GM21529 (cell line): ENCODE data around the gene ELOB.

Source experiments
- ATAC-seq: cut with Tn5 transposase; IDR thresholded peaks from one replicate; pipeline ENCODE4 v1.9.1; 2021; ENCODE audit not compliant: unreplicated experiment

Gene ELOB

GRCh38 chr16:2784358-2785100, 7.4 kb upstream of the ELOB start:
- no peak for ATAC-seq

GRCh38 chr16:2783581-2784357, 6.7 kb upstream of the ELOB start:
- no peak for ATAC-seq

GRCh38 chr16:2782583-2783351, 5.7 kb upstream of the ELOB start:
- no peak for ATAC-seq

- no peak for ATAC-seq
Measured at GRCh38 chr16:2779978-2780898, 3.2 kb upstream of the ELOB start.

GRCh38 chr16:2779151-2779920, 2.3 kb upstream of the ELOB start:
- no peak for ATAC-seq

- no peak for ATAC-seq
Measured at GRCh38 chr16:2778630-2778958, 1.5 kb upstream of the ELOB start.

- peak; percentile 11 for ATAC-seq
Measured at GRCh38 chr16:2777903-2778629, 986 bp upstream of the ELOB start.

GRCh38 chr16:2776500-2777139, 460 bp downstream of the ELOB start:
- ATAC-seq = peak; percentile 22

GRCh38 chr16:2775765-2776499, 1.1 kb downstream of the ELOB start:
- no peak for ATAC-seq

GRCh38 chr16:2775131-2775716, 1.9 kb downstream of the ELOB start:
- no peak for ATAC-seq

- ATAC-seq = no peak
Measured at GRCh38 chr16:2774161-2774891, 2.8 kb downstream of the ELOB start.

GRCh38 chr16:2773188-2773968, 3.7 kb downstream of the ELOB start:
- ATAC-seq = no peak

- no peak for ATAC-seq
Measured at GRCh38 chr16:2771496-2772402, 5.3 kb downstream of the ELOB start.

- no peak for ATAC-seq
Measured at GRCh38 chr16:2770057-2770951, 6.8 kb downstream of the ELOB start.
